ENCODE measurements around the gene CSNK1G3. TPM values are rescaled to one million over a fixed set of nuclear protein-coding genes. Genes with fewer than 3 reads are reported as not detected.
A peak's percentile ranks its signal among the peaks of the same experiment; 100 is the strongest.

The CSNK1G3 gene
- total RNA-seq, 1 experiment from 2014 or later: 48.3 TPM

GRCh38 chr5:123559434-123559775 lies 47.4 kb downstream of the CSNK1G3 start:
- Histone ChIP-seq H2BK12ac (ENCODE audit: insufficient read length, low read depth, low read length) (no peak overlapping the region), H3K23me2 (ENCODE audit: insufficient read length, low read depth, low read length, poor library complexity, severe bottlenecking) (no peaks in the 10 kb centered on the region), H4K20me1 (ENCODE audit: control insufficient read depth, insufficient read depth, insufficient read length) (no peaks in the 10 kb centered on the region), H4K91ac (ENCODE audit: insufficient read length, low read depth, low read length) (no peak overlapping the region), H4K5ac (ENCODE audit: insufficient read length, low read depth, low read length) (no peak overlapping the region), H3K18ac (ENCODE audit: insufficient read length, low read depth, low read length) (no peak overlapping the region), H3K27ac (ENCODE audit: insufficient read length, low read depth, low read length) (no peak overlapping the region), H3K9me3 (ENCODE audit: control insufficient read depth, low read depth, low read length) (no peaks in the 10 kb centered on the region), H3K14ac (ENCODE audit: insufficient read depth, low read length) (no peak overlapping the region), H2AK5ac (ENCODE audit: insufficient read length, low read length) (no peak overlapping the region), H3K9ac (ENCODE audit: extremely low read depth, insufficient read length, low read length) (no peak overlapping the region), H2BK5ac (ENCODE audit: insufficient read length, low read length) (no peak overlapping the region), H2AFZ (ENCODE audit: low read length) (no peak overlapping the region), H3K4ac (ENCODE audit: low read depth, low read length) (no peak overlapping the region), H3K4me1 (ENCODE audit: insufficient read depth, low read length) (no peaks in the 10 kb centered on the region), H3K4me2 (ENCODE audit: insufficient read depth, insufficient read length, low read length) (no peak overlapping the region), H3K23ac (ENCODE audit: insufficient read length, low read depth, low read length) (no peak overlapping the region), H2BK20ac (ENCODE audit: low read depth, low read length, poor library complexity, severe bottlenecking) (no peak overlapping the region), H3T11ph (ENCODE audit: low read length) (no peak overlapping the region), H3K79me1 (ENCODE audit: insufficient read depth, low read depth, low read length, poor library complexity, severe bottlenecking) (no peaks in the 10 kb centered on the region), H4K8ac (replicated peaks; ENCODE audit: insufficient read length, low read depth, low read length) (no peak overlapping the region), H3K27me3 (ENCODE audit: insufficient read depth, low read length) (no peaks in the 10 kb centered on the region), H3K56ac (ENCODE audit: insufficient read length, low read depth, low read length) (no peak overlapping the region), H3K79me2 (ENCODE audit: insufficient read depth, low read length) (no peaks in the 10 kb centered on the region), H2BK120ac (ENCODE audit: low read depth, low read length, poor library complexity, severe bottlenecking) (no peak overlapping the region), H2BK15ac (ENCODE audit: low read depth, low read length) (no peak overlapping the region)
- Mint-ChIP-seq H3K9me3 (no peaks in the 10 kb centered on the region), H3K36me3 (ENCODE audit: insufficient read depth in 1 of 3, low read depth in 3 of 3) (peaks cover 0 to 12% (median 5%) of the 10 kb centered on the region in 3 experiments; a peak in 5 of 7 replicates), H3K4me3 (no peak overlapping the region), H3K27me3 (ENCODE audit: low read depth) (no peaks in the 10 kb centered on the region), H3K4me1 (peaks cover 22 to 30% of the 10 kb centered on the region in 2 experiments), H3K27ac (peak overlapping the region in 2 of 3 experiments; percentile 46 to 66; a peak in 4 of 7 replicates)
- no peak for DNase-seq
- WGBS (ENCODE audit: extremely low coverage, insufficient read length, low lambda C conversion rate): no CpG with 5 or more reads among the region's 1 CpG
- TF ChIP-seq CTCF (conservative IDR thresholded peaks at IDR 0.05): no peak

All from H9 (cell line).